HL-60 (cell line): ENCODE results near the gene KLHL40.

Experiments used
- GABPA ChIP-seq: IDR thresholded peaks from 2 replicates; pipeline ENCODE4 v1.6.1; 2012; ENCODE audit warnings: low read depth
- POLR2AphosphoS5 ChIP-seq: IDR thresholded peaks from 2 replicates; pipeline ENCODE4 v1.6.1; 2012; ENCODE audit warnings: low read depth
- SPI1 ChIP-seq: IDR thresholded peaks from 2 replicates; pipeline ENCODE4 v1.6.1; 2012; ENCODE audit warnings: low read depth, mild to moderate bottlenecking, borderline replicate concordance
- TF ChIP-seq, protein P1 (sequence below): IDR thresholded peaks from one replicate; pipeline ENCODE4 v1.5.1; 2011; ENCODE audit warnings: low read length, control low read depth, inconsistent platforms; ENCODE audit not compliant: insufficient read depth
- TF ChIP-seq, protein P2 (sequence below): IDR thresholded peaks from 2 replicates; pipeline ENCODE4 v1.6.1; 2012; ENCODE audit warnings: low read depth; ENCODE audit not compliant: insufficient replicate concordance

GRCh38 chr3:42653303-42653559 lies 32.1 kb upstream of the KLHL40 start:
- TF ChIP-seq, protein P1, sequence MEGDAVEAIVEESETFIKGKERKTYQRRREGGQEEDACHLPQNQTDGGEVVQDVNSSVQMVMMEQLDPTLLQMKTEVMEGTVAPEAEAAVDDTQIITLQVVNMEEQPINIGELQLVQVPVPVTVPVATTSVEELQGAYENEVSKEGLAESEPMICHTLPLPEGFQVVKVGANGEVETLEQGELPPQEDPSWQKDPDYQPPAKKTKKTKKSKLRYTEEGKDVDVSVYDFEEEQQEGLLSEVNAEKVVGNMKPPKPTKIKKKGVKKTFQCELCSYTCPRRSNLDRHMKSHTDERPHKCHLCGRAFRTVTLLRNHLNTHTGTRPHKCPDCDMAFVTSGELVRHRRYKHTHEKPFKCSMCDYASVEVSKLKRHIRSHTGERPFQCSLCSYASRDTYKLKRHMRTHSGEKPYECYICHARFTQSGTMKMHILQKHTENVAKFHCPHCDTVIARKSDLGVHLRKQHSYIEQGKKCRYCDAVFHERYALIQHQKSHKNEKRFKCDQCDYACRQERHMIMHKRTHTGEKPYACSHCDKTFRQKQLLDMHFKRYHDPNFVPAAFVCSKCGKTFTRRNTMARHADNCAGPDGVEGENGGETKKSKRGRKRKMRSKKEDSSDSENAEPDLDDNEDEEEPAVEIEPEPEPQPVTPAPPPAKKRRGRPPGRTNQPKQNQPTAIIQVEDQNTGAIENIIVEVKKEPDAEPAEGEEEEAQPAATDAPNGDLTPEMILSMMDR, result no peak
- TF ChIP-seq, protein P2, sequence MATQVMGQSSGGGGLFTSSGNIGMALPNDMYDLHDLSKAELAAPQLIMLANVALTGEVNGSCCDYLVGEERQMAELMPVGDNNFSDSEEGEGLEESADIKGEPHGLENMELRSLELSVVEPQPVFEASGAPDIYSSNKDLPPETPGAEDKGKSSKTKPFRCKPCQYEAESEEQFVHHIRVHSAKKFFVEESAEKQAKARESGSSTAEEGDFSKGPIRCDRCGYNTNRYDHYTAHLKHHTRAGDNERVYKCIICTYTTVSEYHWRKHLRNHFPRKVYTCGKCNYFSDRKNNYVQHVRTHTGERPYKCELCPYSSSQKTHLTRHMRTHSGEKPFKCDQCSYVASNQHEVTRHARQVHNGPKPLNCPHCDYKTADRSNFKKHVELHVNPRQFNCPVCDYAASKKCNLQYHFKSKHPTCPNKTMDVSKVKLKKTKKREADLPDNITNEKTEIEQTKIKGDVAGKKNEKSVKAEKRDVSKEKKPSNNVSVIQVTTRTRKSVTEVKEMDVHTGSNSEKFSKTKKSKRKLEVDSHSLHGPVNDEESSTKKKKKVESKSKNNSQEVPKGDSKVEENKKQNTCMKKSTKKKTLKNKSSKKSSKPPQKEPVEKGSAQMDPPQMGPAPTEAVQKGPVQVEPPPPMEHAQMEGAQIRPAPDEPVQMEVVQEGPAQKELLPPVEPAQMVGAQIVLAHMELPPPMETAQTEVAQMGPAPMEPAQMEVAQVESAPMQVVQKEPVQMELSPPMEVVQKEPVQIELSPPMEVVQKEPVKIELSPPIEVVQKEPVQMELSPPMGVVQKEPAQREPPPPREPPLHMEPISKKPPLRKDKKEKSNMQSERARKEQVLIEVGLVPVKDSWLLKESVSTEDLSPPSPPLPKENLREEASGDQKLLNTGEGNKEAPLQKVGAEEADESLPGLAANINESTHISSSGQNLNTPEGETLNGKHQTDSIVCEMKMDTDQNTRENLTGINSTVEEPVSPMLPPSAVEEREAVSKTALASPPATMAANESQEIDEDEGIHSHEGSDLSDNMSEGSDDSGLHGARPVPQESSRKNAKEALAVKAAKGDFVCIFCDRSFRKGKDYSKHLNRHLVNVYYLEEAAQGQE, result no peak
- TF ChIP-seq POLR2AphosphoS5, result no peak
- no peak for TF ChIP-seq GABPA
- no peak for TF ChIP-seq SPI1
